T-helper 2 cell treated with Interferon-gamma antibody and Interleukin-4, amounts not matched to agents 100 ng/mL and 5 ng/mL, for 36 hours (primary cell): Measurements from ENCODE around the gene CLEC4E. TPM values are rescaled to one million over a fixed set of nuclear protein-coding genes. Genes with fewer than 3 reads are reported as not detected.
"Not testable (repeated sequence)": the region's sequence is repeated elsewhere in the genome, so short reads cannot be mapped to it uniquely, and the experiment has no call there.

Experiments used
- intact Hi-C: fragments of 100-400 bp; cut with micrococcal nuclease; formaldehyde crosslinking; loops from one replicate; pipeline ENCODE4 v1.15.1; 2023
- total RNA-seq: library from RNA; stranded (reverse); gene quantifications from 2 replicates; pipeline ENCODE4 v1.2.3, GENCODE V29; 2022

The CLEC4E gene
- total RNA-seq, 1 donor from 2014 or later, result not detected

GRCh38 chr12:8541562-8541961 lies 857 bp upstream of the CLEC4E start:
- intact Hi-C loops, result no loop called here

GRCh38 chr12:8537820-8538219 lies 2.9 kb downstream of the CLEC4E start:
- intact Hi-C loops, result not testable (repeated sequence)

DNA sequence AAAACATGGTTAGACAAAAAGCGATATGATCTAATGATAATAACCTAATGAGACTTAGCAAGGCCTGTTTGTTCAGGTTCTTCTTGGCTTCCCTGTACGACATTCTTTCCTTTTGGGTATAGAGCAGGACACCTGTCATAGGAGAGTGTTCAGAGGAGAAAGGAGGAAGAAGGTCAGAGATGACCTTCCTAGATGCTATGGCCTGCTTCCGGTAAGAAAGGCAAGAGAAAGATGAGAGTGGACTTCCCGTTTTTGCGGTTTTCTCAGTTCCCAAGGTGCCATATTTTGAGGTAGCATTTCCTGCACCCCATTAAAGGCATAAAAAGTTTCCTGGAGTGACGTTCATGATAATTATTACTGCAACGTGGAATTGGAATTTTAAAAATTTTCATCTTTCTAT lies 8.7 kb downstream of the CLEC4E start:
- intact Hi-C loops, result no loop called here

GRCh38 chr12:8527250-8528130 lies 13.2 kb downstream of the CLEC4E start:
- intact Hi-C loops, result no loop called here

DNA sequence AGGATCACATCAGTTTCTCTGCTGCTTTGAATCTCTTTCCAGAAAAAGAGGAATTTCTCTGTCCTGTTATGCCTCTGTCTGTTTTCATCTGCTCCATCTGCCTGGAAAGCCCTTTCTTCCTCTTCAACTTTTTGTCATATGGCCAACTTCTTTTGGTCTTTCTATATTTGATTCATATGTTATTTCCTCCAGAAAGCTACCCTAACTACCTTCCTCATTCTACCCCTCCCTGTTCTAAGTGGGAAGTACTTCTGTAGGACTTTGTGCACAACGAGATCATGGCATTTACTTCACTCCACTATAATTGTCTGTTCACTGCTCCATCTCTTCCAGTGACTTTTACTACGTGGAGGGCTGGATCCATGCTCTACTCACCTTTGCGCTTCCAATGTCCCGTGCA lies 21.5 kb downstream of the CLEC4E start:
- intact Hi-C loops, result no loop called here

- intact Hi-C loops, result no loop called here
These were observed 22.7 kb downstream of the CLEC4E start for GRCh38 chr12:8517971-8518370.

DNA sequence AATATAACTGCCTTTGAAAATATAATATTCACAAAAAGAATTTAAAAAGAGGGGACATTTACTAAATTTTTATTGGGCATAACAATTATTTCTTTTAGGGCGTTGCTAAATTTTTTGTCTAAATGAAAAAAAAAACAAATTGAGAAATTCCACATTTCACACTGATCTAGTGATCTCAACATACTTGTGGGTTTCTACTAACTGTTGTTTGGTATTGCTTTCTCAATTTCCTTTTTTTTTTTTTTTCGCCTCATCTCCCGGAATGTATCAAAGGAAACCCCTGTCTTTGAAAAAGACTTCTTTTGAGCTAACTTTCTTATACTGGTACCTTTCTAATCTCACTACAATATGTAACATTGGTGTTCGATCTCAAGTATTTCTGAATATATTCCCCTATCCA lies 27.4 kb downstream of the CLEC4E start, which contains the start of gene CLEC4D:
Gene CLEC4D, plus strand, starts transcription at position 248 of the 400 bp plus-strand sequence. CDS start 230 bp downstream, outside the sequence.
- intact Hi-C loops, result no loop called here

- intact Hi-C loops, result no loop called here
These were observed 31.5 kb downstream of the CLEC4E start for GRCh38 chr12:8508910-8509841.

DNA sequence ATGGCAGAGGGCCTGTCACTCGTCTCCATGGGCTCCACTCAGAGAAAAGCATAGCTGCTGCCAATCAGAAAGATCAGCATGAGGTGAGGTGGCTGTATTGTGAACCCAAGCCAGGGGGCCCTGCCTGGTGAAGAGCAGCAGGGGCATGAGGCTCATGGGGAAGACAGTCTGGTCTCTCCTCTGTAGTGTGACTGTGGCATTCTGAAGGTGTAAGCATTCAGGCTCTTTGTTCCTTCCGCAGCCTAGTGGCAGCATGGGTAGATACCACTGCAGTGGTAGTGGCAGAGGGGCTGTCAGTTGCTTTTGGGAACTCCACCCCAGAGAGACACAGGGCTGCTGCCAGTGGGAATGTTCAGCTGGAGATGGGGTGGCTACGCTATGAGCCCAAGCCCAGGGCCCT lies 32.5 kb downstream of the CLEC4E start:
- intact Hi-C loops, result no loop called here

GRCh38 chr12:8507596-8507995 lies 33.1 kb downstream of the CLEC4E start:
- intact Hi-C loops, result no loop called here

GRCh38 chr12:8504351-8504750 lies 36.4 kb downstream of the CLEC4E start:
- intact Hi-C loops, result no loop called here

DNA sequence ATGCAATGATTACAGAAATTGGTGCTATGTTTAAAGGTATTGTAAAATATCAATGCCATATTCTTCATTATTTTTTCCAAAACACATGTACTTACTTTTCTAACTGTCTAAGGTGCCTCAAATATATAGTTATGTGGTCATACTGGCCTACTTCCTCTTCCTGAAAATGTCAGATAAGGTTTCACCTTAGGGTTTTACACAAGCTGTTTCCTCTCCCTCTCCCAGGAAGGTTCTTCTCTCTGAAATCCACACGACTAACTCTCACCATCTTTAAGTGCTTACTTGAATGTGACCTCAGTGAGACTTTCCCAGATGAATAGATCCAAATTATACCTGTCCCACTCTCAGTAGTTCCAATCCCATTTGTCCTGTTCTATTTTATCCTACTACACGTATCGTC lies 39.0 kb downstream of the CLEC4E start:
- intact Hi-C loops, result no loop called here

- intact Hi-C loops, result no loop called here
These were observed 41.1 kb downstream of the CLEC4E start for GRCh38 chr12:8499616-8500015.

DNA sequence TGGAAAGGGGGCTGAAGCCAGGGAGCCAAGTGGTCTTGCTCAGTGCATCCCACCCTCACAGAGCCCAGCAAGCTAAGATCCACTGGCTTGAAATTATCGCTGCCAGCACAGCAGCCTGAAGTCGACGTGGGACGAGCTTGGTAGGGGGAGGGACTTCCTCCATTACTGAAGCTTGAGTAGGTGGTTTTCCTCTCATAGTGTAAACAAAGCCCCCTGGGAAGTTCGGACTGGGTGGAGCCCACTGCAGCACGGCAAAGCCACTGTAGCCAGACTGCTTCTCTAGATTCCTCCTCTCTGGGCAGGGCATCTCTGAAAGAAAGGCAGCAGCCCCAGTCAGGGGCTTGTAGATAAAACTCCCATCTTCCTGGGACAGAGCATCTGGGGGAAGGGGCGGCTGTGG lies 44.6 kb downstream of the CLEC4E start:
- intact Hi-C loops, result not testable (repeated sequence)

DNA sequence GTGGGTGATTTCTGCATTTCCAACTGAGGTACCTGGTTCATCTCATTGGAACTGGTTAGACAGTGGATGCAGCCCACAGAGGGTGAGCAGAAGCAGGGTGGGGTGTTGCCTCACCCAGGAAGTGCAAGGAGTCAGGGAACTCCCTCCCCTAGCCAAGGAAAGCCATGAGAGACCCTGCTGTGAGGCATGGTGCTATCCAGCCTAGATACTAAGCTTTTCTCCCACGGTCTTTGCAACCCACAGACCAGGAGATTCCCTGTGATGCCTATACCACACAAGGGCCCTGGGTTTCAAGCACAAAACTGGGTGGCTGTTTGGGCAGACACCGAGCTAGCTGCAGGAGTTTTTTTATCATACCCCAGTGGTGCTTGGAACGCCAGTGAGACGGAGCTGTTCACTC lies 45.0 kb downstream of the CLEC4E start:
- intact Hi-C loops, result not testable (repeated sequence)

GRCh38 chr12:8493084-8493483 lies 47.6 kb downstream of the CLEC4E start:
- intact Hi-C loops, result no loop called here

- intact Hi-C loops, result no loop called here
These were observed 48.8 kb downstream of the CLEC4E start for GRCh38 chr12:8491646-8492530.
